GM19372 (cell line): Measurements from ENCODE around the gene NGF.

Source experiments
- ATAC-seq: cut with Tn5 transposase; IDR thresholded peaks from one replicate; pipeline ENCODE4 v1.9.1; 2021; ENCODE audit warnings: mild to moderate bottlenecking, low read depth, moderate library complexity; ENCODE audit not compliant: unreplicated experiment

The NGF gene

DNA sequence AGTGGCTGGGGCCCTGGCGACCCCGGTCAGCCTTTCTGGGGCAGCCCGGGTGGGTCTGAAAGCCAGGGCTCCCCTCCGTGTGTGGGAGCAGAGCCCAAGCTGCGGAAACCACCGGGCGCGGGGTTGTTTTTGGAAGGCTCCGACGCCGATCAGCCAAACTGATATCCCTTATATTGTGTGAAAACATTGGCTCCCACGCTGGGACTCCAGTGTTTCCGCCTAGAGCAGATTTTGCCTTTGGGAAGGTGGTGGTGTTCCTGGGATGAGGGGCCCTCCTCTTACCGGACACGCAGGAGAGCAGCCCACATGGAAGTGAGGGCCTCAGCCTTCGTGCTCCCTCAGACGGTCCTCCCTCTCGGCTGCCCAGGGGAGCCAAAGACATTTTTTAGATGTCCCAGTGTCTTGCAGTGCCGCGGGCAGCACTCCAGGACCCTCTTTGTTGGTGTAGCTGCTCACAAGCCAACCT is 54.3 kb downstream of the NGF start:
- ATAC-seq: no peak

GRCh38 chr1:115283249-115283648 is 54.8 kb downstream of the NGF start:
- ATAC-seq: no peak

GRCh38 chr1:115282807-115283208 is 55.2 kb downstream of the NGF start:
- ATAC-seq: no peak

DNA sequence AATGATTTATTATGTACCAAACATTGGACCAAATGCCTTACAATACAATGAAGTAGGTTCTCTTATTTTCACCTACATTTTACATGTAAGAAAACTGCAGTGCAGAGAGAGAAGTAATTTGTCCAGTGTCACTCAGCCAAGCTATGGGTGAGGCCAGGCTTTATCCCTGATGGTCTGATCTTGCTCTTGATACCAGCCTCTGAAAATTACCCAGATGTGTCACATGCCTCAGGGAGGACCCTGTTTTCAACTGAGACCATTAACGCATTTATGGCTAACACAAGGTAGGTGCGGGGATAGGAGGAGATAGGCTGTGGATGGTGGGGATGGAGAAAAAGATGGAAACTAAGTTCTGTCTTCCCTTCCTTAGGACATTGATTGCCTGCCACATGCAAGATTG is 56.9 kb downstream of the NGF start:
- no peak for ATAC-seq

- no peak for ATAC-seq
Measured at GRCh38 chr1:115280064-115280463, 58.0 kb downstream of the NGF start.

- no peak for ATAC-seq
Measured at GRCh38 chr1:115278211-115278610, 59.8 kb downstream of the NGF start.

DNA sequence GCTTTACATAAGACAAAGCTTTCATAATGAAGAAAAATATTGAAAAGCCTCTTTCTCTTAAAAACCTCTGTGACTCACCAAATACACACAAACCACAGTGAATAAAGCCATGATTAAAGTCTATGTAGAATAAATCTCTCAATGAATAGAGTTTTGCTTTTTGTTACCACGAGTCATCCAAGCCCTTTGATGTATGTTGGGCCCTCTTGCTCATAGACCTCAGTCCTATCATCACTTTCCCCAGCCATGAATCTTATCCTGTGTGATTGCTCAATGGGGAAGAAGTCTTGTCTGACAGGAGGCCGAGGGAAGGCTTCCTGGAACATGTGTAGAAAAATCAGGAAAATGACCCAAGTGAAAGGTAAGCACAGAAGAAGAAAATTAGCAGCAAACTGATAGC is 60.8 kb downstream of the NGF start:
- no peak for ATAC-seq

DNA sequence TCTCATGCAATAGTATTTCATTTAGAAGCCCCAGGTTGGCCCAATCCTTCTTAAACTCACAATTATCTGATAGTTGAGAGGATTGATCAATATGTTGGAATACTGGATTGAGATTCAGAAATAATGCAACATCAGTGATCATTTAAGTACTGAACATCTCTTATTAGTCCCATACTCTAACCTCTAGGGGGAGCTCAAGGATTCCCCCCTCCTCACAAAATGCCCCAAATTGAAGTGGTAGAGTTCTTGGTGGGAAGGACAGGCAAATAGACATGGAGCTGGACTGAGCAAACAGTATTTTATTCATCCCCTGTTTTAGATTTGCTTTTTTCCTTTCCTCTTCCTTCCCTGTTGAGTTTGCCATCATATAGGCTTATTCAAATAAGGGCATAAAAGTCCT is 62.8 kb downstream of the NGF start:
- ATAC-seq: no peak

GRCh38 chr1:115274467-115274866 is 63.6 kb downstream of the NGF start:
- ATAC-seq: no peak

- ATAC-seq: no peak
Measured at GRCh38 chr1:115266729-115267421, 71.2 kb downstream of the NGF start.

DNA sequence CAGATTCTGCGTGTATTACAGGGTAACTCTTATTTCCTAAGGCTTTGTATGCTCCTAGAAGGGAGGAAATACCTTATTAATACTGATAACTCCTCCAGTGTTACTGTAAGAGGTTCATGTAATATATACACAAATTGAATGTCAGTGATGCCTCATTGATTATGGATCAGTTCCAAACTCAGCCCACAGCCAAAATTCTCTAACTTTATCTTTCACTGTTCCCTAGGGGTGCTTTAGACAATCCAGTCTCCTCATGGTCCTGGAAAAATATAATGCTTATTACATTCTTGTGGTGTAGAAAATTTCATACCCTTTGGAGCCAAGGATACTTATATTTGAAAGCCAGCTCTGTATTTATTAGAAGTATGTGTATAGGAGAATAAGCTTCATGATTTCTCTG is 73.0 kb downstream of the NGF start:
- ATAC-seq: no peak

- no peak for ATAC-seq
Measured at GRCh38 chr1:115262886-115263285, 75.2 kb downstream of the NGF start.

DNA sequence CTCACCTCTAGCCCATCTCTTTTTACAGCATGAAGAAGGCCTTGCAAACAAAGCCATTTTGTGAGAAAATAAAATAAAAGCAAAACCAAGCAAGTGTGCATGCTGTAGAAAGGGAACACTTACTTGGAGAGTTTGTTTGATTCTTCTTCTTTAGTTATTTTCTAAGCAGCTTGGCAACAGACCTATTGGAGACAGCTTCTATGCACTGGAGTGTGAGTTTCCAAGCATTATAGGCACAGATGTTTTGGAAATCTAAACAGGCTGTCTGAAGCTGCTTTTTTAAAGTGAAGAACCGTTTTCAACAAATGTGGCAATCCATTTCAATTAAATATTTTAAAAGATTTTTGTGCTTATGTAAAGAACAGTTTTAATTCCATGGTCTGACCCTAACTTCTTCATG is 76.6 kb downstream of the NGF start:
- no peak for ATAC-seq

- ATAC-seq: no peak
Measured at GRCh38 chr1:115258302-115258866, 79.7 kb downstream of the NGF start.

- ATAC-seq: no peak
Measured at GRCh38 chr1:115257591-115257990, 80.5 kb downstream of the NGF start.

DNA sequence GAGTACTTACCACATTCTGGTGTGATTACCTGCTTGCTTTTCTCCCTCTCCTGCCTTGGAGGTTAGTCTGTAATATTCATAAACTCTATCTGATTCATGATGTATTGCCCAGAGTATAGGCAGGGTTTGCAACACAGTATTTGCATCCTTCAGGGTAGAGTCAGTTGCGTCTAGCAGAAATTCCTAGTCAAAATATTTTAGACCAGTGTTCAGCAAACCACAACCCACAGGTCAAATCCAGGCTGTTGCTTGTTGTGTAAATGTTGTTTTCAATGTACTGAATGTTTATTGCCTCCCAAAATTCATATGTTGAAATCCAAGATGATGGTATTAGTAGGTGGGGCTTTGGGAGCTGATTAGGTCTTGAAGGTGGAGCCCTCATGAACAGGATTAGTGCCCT is 82.9 kb downstream of the NGF start:
- ATAC-seq: no peak

DNA sequence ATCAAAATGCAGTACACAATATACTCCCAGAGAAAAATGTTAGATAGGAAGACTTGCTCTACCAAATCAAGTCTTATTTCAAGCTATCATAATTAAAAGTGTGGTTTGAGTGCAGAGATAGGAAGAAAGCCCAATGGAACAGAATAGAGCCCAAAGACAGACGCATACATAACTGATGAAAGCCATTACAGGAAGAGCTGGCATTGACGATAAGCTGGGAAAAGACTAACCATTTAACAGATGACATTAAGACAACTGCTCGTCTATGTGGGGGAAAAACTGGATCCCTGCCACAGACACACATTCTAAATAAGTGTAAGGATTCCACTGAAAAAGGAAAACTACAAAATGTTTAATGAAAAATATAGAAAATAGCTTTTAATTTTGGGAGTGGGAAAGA is 85.5 kb downstream of the NGF start:
- no peak for ATAC-seq

DNA sequence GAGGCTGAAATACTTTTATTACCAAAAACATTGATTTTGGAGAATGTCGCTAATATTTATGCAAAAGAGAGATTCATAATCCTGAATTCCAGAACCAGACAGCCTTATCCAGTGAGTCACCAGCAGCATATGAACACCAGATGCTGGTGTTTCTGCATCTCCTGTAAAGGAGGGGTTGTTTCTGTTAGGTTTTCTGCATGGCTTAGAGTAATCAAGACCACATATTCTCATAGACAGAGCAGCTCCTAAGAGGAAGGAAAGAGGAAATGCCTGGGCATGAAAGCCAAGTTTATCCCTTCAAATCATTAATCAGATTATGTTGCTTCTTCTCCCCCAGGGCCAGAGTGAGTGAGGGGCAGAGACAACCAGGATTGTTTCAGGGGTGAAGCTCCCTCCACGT is 86.2 kb downstream of the NGF start:
- ATAC-seq: no peak

- ATAC-seq: no peak
Measured at GRCh38 chr1:115251340-115251748, 86.7 kb downstream of the NGF start.

DNA sequence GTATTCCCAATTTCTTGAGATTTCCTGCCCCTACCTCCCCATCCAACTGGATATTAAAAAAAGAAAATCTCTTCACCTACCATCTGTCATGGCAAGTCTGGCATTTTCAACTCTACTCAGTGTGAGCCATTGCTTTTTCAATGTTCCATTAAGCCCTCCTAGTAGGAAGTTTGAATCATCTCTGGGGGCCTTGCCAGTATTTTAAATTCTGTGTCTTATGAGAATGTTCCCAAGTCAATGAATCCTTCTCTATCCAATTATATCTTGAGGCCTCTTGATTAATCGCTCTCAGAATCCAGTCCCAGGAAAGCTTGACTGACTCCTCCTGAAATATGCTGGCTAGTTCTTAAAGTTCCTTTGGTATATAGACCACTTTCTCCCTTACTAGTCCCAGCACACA is 91.5 kb downstream of the NGF start:
- ATAC-seq: no peak

DNA sequence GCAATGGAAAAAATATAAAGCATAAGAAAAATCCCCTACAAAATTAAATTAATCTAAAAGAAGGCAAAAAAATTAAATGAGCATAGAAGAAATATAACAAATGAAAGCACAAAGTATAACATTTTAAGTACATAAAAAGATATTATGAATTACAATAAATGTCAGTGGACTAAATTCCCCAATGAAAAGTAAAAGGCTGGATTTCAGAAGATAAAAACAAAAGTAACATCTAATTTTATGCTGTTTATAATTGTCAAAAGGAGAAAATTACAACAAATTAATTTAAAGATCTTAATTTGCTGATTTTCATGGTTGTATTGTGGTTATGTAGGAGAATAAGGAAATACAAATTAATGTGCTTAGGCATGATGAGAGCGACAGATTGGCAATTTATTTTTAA is 92.8 kb downstream of the NGF start:
- ATAC-seq: no peak

DNA sequence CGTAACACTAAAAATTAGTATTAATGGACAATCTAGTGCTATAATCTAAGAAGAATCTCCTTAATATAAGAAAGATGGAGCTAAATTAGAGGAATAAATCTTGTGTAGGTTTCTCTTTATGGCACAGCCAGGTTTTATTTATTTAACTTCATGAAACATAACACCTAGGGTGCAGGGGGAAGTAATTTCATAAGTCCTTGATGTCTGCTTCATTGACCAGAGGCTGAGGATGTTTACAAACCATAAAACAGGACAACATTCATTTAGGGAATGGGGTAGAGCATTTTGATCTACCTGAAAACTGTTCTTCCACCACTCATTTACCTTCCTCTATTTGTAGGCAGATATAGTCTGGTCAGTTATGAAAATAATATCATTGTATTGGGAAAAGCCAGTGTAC is 95.5 kb downstream of the NGF start:
- no peak for ATAC-seq

GRCh38 chr1:115241309-115241708 is 96.7 kb downstream of the NGF start:
- no peak for ATAC-seq
